ENCODE measurements around the gene SPTAN1.
A peak's percentile ranks its signal among the peaks of the same experiment; 100 is the strongest.
"Not testable (repeated sequence)": the region's sequence is repeated elsewhere in the genome, so short reads cannot be mapped to it uniquely, and the experiment has no call there.

The SPTAN1 gene

DNA sequence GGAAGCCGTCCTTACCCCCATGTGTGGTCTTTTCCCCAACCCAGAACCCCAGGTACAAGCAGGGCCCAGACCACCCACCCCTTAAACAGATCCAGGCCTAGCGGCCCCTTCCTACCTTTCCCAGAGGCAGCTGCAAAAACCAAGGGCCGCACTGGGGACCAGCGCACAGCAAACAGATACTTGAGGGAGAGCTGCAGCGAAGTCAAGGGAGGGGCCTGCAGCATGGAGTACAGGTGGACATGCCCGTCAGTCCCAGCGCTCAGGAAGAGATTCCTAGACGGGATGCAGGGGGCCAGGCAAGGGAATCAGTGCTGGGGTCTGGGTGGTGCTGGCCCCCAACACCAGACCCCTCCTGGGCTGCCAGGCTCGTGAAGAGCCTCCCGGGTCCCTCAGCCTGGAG lies 81.7 kb downstream of the SPTAN1 start:
- no peak for DNase-seq

DNA sequence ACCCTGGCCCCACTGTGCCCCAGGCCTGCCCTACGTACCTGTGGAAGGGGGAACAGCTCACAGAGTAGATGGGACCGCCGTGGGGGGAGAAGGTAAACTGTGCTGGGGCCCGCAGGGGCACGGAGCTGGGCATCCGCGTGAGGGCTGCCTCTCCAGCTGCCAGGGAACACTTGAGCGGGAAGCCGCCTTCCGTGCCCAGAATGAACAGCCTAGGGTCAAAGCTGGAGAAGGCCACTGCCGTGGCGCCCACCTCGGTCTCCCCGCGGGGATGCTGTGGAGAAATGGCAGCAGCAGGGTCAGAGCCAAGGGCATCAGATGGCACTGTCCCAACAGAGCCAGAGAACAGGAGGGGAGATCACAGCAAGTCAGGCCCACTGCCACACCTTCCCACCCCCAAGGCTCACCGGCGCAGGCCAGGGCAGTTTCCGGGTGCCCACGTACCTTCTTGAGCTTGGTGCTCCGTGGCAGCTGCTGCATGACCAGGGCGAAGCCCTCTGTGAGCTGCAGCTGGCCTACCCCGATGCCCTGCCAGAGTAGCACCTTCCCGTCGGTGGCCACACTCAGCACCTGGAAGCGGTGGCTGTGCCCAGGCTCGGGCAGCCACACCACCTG lies 82.4 kb downstream of the SPTAN1 start:
- DNase-seq, result no peak

GRCh38 chr9:128635266-128636023 lies 83.1 kb downstream of the SPTAN1 start:
- no peak for DNase-seq

DNA sequence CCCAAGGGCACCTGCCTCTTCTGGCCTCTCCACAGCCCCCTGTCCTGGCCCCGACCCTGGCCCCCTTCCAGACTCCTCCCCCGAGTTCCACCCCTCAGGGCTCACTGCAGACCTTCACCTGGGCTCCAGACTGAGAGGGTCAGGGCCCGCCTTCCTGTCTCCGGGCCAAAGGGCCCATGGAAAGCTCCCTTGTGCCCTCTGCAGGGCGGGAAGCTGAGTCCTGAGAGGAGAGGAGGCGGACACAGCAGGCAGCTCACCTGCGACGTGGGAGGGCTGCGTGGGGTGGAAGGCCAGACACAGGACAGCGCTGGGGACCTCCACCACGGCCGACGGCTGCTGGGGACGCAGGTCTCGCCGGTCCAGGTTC lies 83.6 kb downstream of the SPTAN1 start:
- DNase-seq, result no peak

- DNase-seq, result no peak
Observed at GRCh38 chr9:128636556-128637530, 84.5 kb downstream of the SPTAN1 start.

- no peak for DNase-seq
Observed at GRCh38 chr9:128637656-128638055, 85.3 kb downstream of the SPTAN1 start.

DNA sequence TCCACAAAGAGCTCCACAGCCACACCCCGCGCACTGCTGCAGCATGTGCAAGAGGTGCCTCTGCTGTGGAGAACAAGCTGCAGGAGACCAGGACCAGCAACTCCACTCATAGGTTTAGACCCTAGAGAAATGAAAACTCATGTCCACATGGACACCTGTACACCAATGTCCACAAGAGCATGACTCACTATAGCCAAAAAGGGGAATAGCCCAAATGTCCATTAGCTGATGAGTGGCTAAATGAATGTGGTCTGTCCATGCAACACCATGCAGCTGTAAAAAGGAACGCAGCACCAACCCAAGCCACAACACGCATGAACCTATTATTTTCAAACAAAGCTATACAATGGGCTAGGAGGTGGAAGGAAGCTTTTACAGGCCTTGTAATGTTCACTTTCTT lies 86.2 kb downstream of the SPTAN1 start:
- DNase-seq, result no peak

- no peak for DNase-seq
Observed at GRCh38 chr9:128640603-128641002, 88.2 kb downstream of the SPTAN1 start.

GRCh38 chr9:128642675-128643245 lies 90.4 kb downstream of the SPTAN1 start:
- DNase-seq, result no peak

DNA sequence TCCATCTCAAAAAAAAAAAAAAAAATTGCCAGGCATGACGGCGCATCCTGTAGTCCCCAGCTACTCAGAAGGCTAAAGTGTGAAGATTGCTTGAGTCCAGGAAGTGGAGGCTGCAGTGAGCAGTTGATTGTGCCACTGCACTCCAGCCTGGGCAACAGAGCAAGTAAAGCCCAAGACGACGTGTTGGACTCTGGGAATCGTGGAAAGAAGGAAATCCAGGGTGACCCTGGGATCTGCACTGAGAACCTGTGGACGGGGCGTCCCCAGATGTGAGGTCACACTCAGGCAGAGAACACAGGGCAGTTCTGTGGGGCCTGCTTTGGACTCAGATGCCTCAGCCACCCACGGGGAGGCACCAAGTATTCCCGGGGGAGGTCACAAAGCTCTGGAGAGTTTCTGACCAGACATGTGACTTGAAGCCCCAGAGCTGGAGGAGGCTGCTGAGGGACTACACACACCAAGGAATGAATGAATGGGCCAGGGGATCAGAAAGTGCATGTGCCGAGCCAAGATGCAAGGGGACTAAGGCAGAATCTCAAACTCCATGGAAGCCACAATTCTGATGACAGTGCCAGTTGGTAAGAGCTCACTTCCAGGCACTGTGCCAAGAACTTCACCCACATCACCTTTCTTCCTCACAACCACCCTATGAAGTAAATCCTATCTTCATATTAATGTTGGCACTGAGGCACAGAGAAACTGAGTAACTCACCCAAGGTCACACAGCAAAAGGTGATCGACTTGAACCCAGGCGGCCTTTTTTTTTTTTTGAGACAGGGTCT lies 91.3 kb downstream of the SPTAN1 start:
- DNase-seq, result no peak

DNA sequence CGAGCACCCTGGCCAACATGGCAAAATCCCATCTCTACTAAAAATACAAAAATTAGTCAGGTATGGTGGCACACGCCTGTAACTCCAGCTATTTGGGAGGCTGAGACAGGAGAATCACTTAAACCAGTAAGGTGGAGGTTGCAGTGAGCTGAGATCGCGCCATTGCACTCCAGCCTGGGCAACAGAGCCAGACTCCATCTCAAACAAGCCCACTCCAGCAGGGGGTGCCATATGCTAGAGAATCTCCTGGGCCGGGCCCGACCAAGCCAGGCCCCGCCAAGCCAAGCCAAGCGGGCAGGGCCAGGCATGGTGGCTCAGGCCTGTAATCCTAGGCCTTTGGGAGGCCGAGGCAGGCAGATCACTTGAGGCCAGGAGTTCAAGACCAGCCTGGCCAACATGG lies 95.8 kb downstream of the SPTAN1 start:
- DNase-seq, result not testable (repeated sequence)

DNA sequence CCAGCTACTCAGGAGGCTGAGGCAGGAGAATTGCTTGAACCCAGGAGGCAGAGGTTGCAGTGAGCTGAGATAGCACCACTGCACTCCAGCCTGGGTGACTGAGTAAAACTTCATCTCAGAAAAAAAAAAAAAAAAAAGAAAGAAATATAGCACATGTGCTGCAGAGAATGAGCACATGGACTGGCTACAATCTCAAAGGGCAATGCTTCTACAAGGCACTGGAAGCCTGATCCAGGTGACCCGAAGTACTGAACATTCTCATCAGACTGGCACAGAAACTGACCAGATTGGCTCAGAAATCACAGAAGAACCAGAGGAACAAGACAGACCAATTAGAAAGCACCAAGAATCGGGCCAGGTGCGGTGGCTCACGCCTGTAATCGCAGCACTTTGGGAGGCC lies 99.4 kb downstream of the SPTAN1 start:
- no peak for DNase-seq

GRCh38 chr9:128653908-128654307 lies 101.5 kb downstream of the SPTAN1 start:
- no peak for DNase-seq

DNA sequence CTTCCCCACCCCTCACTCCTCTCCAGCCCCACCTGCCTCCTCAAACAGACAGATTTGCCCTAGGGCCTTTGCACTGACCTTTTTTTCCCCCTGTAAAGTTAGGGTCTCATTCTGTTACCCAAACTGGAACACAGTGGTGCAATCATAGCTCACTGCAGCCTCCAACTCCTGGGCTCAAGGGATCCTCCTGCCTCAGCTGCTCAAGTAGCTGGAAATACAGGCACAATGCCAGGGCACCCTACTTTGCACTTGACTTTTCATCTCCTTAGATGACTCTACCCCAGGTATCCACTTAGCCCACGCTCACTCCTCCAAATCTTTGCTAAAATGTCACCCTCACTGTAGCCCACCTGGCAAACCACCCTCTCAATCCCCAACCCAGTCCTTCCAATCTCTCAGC lies 102.1 kb downstream of the SPTAN1 start:
- no peak for DNase-seq

- DNase-seq, result peak; percentile 82
Observed at GRCh38 chr9:128656416-128657343, 104.3 kb downstream of the SPTAN1 start, which contains the start of gene DYNC2I2. TSS of gene DYNC2I2 (minus strand) at chr9:128656847. CDS start at chr9:128656726, 121 bp downstream.

DNA sequence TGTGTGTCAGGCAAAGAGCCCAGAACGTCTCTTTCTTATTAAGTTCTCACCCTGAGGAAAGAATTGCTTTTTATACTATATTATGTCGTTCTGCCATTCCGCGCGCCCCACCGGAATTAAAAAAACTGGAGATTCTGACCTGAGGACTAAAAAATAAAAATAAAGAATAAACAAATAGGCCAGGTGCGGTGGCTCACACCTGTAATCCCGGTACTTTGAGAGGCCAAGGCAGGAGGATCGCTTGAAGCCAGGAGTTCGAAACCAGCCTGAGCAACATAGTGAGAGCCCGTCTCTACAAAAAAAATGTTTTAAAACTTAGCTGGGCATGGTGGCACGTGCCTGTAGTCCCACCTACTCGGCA lies 104.9 kb downstream of the SPTAN1 start:
- no peak for DNase-seq

- DNase-seq, result no peak
Observed at GRCh38 chr9:128657796-128658195, 105.4 kb downstream of the SPTAN1 start.

- DNase-seq, result not testable (repeated sequence)
Observed at GRCh38 chr9:128666481-128666941, 114.1 kb downstream of the SPTAN1 start.

DNA sequence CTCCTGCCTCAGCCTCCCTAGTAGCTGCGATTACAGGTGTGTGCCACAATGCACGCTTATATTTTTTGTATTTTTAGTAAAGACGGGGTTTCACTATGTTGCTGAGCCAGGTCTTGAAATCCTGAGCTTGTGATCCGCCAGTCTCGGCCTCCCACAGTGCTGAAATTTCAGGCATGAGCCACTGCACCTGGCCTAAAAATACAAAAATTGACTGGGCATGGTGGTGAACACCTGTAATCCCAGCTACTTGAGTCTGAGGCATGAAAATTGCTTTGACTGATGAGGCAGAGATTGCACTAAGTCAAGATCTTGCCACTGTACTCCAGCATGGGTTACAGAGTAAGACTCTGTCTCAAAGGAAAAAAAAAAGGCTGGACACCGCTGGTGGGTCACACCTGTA lies 117.4 kb downstream of the SPTAN1 start:
- DNase-seq, result no peak

DNA sequence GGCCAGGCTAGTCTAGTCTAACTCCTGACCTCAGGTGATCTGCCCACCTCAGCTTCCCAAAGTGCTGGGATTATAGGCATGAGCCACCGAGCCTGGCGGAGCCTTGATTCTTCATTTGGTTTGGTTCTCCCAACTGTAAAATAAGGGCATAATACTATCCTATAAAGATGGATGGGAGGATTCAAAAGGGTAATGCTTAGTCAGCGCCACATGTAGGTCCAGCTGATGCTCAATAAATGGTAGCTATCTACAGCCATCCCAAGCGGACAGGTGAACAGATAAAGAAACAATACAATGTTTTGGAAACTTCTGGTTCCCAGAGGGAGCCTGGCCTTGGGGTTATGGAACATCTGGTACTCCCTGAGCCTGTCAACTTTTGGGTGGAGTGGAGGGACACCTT lies 123.0 kb downstream of the SPTAN1 start:
- no peak for DNase-seq

DNA sequence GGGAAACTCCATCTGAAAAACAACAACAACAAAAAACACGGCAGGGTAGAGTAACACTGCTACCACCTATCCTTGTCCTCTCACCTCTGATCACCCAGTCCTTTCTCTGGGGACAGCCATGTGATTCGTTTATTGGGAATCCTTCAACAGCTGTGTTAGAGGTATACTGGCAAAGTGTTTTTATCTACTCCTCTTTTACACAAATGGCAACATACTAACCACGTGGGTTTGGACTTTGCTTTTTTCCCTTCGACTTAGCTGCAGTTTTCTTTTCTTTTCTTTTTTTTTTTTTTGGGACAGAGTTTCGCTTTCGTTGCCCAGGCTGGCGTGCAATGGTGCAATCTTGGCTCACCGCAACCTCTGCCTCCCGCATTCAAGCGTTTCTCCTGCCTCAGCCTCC lies 125.4 kb downstream of the SPTAN1 start:
- no peak for DNase-seq
